HG03066 (cell line): ENCODE results near the gene KLRF2.

Experiments used
- ATAC-seq: cut with Tn5 transposase; IDR thresholded peaks from one replicate; pipeline ENCODE4 v1.9.1; 2021; ENCODE audit warnings: low read depth; ENCODE audit not compliant: unreplicated experiment

The KLRF2 gene

DNA sequence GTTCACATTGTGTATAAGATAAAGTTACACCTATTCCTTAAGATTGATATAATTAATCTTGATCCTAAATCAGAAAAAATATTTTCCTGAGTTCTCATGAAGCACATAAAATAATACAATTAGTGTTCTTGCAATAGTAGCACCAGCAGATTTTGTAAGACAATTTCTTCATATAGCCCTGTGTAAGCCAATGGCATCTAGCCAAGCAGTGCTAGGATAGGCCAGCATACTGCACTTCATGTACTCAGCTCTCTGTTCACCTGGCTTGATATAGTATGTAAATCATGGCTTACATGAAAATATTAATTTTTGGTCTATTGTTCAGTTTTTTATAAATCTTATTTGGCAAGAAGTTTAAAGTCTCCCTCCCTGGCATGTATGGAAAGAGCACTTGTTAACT, 1.9 kb downstream of the KLRF2 start:
- no peak for ATAC-seq

- ATAC-seq = no peak
These were observed 7.5 kb downstream of the KLRF2 start for GRCh38 chr12:9888665-9889273.

- ATAC-seq = no peak
These were observed 14.1 kb downstream of the KLRF2 start for GRCh38 chr12:9895215-9895971.

DNA sequence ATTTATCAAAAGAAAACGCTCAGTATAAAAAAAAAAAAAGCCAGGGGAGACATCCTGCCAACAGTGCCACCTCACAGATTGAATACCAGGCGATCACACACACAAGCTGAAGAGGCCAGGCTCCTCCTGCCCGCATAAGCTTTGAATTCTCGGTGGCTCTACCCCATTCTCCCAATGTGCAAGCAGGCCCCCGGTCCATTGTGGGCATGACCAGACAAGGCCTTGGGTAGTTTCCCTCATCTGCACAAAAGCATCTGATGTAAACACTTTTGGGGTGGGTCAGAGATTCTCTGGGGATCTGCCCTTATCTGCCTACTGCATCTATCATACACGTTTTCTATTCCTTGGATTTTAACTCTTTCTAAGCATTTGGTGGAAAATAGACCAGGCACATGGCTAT, 16.2 kb downstream of the KLRF2 start:
- no peak for ATAC-seq

GRCh38 chr12:9899209-9899608, 17.9 kb downstream of the KLRF2 start:
- no peak for ATAC-seq

DNA sequence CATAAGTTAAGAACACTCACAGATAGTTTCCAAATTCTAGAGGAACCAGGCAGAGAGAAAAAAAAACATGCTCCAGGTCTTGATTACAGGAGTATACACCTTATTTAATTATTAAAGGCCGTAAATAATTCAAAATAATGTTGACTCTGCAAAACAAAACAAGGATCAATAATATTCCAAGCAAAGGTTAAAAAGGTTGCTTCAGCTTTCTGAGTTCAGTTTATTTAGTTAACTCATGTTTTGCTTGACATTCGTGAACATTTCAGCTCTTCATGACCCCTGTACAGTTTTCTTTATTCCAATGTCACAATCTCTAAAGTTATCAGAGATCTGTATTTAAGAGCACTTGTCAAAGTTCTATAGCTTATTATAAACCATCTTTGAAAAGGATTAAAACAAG, 19.6 kb downstream of the KLRF2 start:
- ATAC-seq = no peak

- no peak for ATAC-seq
These were observed 21.4 kb downstream of the KLRF2 start for GRCh38 chr12:9902539-9903228.

DNA sequence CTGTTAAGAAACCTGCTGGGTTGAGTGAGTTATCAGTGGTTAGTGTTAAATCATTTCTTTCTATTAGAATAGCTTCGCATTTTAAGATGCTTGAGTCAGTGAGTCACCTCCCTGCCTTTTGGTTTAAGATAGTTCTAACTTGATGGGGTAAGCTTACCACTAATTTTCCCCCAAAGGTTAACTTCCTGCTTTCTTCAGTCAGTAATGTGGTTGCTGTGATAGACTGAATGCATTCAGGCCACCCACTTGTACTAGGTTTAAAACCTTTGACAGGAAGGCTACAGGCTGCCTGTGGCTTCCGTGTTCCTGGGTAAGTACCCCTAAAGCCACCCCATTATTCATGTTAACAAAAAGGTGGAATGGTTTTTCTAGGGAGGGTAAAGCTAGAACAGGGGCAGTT, 25.6 kb downstream of the KLRF2 start:
- ATAC-seq = no peak

DNA sequence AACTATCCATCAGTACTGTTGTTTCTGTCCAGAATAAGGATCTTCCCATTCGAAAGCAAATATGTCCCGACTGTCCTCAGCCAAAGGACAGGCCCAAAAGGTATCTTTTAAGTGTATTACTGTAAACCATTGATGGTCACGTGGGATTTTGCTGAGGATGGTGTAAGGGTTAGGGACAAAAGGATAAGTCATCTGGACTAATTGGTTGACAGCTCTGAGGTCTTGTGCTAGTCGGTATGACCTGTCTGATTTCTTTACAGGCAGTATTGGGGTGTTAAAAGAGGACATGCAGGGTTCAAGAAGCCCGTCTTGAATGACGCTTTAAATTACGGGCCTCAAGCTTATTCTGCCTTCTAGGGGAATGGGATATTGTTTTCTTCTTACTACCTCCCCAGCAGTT, 26.5 kb downstream of the KLRF2 start:
- ATAC-seq = no peak

GRCh38 chr12:9908350-9908749, 27.1 kb downstream of the KLRF2 start:
- no peak for ATAC-seq

DNA sequence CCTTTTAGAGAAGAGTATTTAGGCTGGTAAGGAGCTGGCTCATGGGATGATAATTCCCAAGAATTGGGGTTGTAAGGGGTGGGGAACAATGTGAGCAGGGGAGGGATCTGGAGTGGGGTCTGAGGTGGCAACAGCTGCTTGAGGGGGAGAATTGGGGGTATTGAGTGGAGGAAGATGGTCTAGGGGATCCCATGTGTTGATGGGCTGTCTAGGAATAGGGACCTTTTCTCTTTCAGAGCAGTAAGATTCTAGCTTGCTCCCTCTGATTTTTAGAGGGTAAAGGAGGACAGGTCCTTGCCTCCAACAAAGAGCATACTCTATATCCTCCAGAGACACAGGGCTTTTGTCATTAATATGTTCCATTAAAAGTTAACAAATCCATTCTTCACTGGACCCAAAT, 28.4 kb downstream of the KLRF2 start:
- no peak for ATAC-seq

GRCh38 chr12:9910716-9911421, 29.6 kb downstream of the KLRF2 start:
- no peak for ATAC-seq

DNA sequence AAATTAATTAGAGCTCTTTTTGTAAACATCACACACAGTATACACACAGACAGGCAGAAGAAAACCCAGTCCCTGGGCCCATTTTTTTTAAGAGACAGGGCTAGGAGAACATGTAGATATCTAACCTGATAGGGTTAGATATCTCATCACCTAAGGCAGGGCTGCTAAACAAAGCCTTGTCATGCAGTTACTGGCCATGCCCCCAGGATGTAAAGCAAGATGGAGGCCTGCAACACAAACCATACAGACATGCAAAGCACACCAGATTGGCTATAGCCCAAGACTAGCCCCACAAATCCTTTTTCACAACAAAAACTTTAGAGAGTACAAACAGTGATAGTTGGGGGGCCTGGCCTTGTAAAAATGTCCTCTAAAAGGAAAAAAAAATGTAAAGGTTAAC, 30.4 kb downstream of the KLRF2 start:
- ATAC-seq = no peak

- no peak for ATAC-seq
These were observed 38.2 kb downstream of the KLRF2 start for GRCh38 chr12:9919443-9919842.

DNA sequence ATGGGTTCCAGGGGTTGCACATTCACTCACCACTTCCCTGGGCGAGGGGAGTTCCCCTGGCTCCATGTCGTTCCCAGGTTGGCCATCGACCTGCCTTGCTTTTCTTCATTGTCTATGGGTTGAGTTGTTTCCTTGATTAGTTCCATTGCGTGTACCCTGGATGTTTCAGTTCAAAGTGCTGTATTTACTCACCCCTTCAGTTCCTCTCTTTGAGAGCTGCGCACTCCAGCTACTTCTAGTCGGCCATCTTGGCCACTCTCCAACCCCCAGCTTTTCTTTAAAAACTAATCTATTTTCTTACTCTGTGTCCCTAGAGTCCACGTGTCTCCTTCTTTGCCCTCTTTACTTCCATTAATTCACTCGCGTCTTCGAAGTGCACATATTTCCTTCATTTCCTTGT, 39.2 kb downstream of the KLRF2 start:
- ATAC-seq = no peak

- no peak for ATAC-seq
These were observed 41.1 kb downstream of the KLRF2 start for GRCh38 chr12:9922429-9922828.

GRCh38 chr12:9925705-9926393, 44.6 kb downstream of the KLRF2 start:
- ATAC-seq = no peak

GRCh38 chr12:9926876-9927275, 45.6 kb downstream of the KLRF2 start:
- ATAC-seq = no peak

DNA sequence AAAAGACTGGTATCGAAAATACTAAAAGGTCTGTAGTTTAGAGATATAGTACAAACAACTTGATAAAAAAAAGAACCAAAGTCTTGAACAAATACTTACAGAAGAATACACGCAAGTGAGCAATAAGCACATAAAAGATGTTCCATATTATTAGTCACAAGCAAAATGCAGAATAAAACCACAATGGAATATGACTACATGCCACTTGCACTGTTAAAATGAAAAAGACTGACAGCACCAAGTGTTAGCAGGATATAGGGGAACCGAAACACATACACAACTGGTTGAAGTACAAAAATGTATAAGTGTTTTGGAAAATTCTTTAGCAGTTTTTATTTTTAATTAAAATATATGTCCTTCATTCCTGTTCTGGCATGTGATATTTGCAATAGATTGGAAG, 47.3 kb downstream of the KLRF2 start:
- no peak for ATAC-seq

DNA sequence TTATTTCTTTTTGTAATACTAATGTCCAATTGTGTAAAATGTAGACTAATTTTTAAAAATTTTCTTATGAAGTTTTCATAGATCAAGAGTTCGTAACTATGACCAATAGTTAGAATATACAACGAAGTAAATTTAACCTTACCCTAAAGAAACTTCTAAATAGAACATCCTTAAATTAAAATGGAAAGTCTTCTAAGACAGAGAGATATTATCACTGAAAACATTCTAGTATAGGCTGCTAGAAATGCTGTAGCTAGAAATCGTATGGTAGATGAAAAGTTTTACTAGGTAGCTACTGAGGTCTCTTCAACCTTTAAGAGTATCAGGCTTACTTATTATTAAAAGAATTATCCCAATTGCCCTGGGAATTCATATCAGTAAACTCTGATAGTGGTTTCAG, 50.0 kb downstream of the KLRF2 start:
- ATAC-seq = no peak

- ATAC-seq = no peak
These were observed 51.0 kb downstream of the KLRF2 start, which contains the start of gene CLEC2A for GRCh38 chr12:9932270-9932669. CLEC2A (minus strand) TSS chr12:9932370; CDS start chr12:9932329, 41 bp downstream.
